ENCODE measurements around the gene CHRM4.

DNA sequence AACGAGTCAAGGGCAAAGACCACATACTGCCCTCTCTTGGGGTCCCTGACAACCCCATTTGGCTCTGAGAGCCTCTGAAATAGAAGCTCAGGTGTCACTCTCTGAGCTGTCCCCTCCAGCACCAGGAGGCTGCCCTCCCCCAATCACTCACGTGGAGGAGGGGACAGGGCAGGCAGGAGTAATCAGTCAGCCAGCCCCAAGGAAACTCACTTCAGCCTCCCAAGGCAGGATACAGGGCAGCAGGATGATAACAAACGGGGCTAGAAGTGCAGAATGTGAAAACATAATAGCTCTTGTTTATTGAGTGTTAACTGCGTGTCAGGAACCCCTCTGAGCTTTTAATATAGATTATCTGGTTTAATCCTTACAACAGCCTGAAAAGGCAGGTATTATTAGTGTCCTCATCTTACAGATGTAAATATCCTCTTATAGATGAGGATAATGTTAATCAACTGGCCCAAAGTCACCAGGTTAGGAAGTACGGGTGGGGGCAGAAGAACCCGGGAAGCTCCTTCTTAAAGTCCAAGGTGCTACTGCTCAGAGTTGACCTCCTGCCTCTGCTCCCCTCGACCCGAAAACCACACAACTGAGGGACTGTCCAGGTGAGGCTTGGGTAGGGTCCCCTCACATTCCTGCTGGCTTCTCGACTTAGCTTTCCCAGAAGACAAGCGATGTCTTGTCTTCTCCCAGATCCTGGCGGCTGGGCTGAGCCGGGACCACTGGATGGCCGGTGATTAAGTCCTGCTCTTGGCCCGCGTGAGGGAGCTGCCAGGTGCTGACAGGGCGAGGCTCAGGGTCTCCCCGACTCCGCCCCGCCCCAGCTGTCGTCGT, 2.7 kb downstream of the CHRM4 start:
- TF ChIP-seq, protein P1, sequence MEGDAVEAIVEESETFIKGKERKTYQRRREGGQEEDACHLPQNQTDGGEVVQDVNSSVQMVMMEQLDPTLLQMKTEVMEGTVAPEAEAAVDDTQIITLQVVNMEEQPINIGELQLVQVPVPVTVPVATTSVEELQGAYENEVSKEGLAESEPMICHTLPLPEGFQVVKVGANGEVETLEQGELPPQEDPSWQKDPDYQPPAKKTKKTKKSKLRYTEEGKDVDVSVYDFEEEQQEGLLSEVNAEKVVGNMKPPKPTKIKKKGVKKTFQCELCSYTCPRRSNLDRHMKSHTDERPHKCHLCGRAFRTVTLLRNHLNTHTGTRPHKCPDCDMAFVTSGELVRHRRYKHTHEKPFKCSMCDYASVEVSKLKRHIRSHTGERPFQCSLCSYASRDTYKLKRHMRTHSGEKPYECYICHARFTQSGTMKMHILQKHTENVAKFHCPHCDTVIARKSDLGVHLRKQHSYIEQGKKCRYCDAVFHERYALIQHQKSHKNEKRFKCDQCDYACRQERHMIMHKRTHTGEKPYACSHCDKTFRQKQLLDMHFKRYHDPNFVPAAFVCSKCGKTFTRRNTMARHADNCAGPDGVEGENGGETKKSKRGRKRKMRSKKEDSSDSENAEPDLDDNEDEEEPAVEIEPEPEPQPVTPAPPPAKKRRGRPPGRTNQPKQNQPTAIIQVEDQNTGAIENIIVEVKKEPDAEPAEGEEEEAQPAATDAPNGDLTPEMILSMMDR (IDR thresholded peaks at IDR 0.05) = no peak
- TF ChIP-seq POLR2A (IDR thresholded peaks at IDR 0.05) = no peak
